ENCODE results near the gene VWA5B2. TPM values are rescaled to one million over a fixed set of nuclear protein-coding genes. Genes with fewer than 3 reads are reported as not detected.

The VWA5B2 gene
- total RNA-seq, 1 donor from 2014 or later = 1.1 TPM

- peaks cover 83% of the 10 kb centered on the region for H3K27me3 Mint-ChIP-seq (ENCODE audit: low read depth)
- H3K36me3 Mint-ChIP-seq = no peaks in the 10 kb centered on the region
- H3K4me1 Mint-ChIP-seq = peaks cover 9% of the 10 kb centered on the region
- no peak for TF ChIP-seq CTCF (IDR thresholded peaks at IDR 0.05; ENCODE audit: unreplicated experiment)
- DNase-seq (ENCODE audit: low spot score in 2 of 2, unreplicated experiment in 2 of 2) = no peak
- H3K27ac Mint-ChIP-seq = no peak overlapping the region
- no peaks in the 10 kb centered on the region for H3K9me3 Mint-ChIP-seq
- peak overlapping the region; percentile 67 for H3K4me3 Mint-ChIP-seq
These were observed 2.3 kb downstream of the VWA5B2 start for GRCh38 chr3:184231671-184232070.

GRCh38 chr3:184233127-184233843 lies 3.9 kb downstream of the VWA5B2 start:
- peaks cover 76% of the 10 kb centered on the region for H3K27me3 Mint-ChIP-seq (ENCODE audit: low read depth)
- DNase-seq (ENCODE audit: low spot score in 2 of 2, unreplicated experiment in 2 of 2) = no peak
- H3K4me3 Mint-ChIP-seq = no peak overlapping the region
- no peak for TF ChIP-seq CTCF (IDR thresholded peaks at IDR 0.05; ENCODE audit: unreplicated experiment)
- no peaks in the 10 kb centered on the region for H3K36me3 Mint-ChIP-seq
- peaks cover 9% of the 10 kb centered on the region for H3K4me1 Mint-ChIP-seq
- no peaks in the 10 kb centered on the region for H3K9me3 Mint-ChIP-seq
- H3K27ac Mint-ChIP-seq = no peak overlapping the region

- Mint-ChIP-seq H3K27me3 (ENCODE audit: low read depth) (peaks cover 67% of the 10 kb centered on the region), H3K4me3 (no peak overlapping the region), H3K27ac (no peak overlapping the region), H3K9me3 (no peaks in the 10 kb centered on the region), H3K36me3 (no peaks in the 10 kb centered on the region), H3K4me1 (peaks cover 7% of the 10 kb centered on the region)
- DNase-seq (ENCODE audit: low spot score in 2 of 2, unreplicated experiment in 2 of 2) = no peak
- no peak for TF ChIP-seq CTCF (IDR thresholded peaks at IDR 0.05; ENCODE audit: unreplicated experiment)
These were observed 4.8 kb downstream of the VWA5B2 start for GRCh38 chr3:184234224-184234623.

GRCh38 chr3:184234671-184235380 lies 5.4 kb downstream of the VWA5B2 start:
- peaks cover 64% of the 10 kb centered on the region for H3K27me3 Mint-ChIP-seq (ENCODE audit: low read depth)
- no peak overlapping the region for H3K27ac Mint-ChIP-seq
- no peak for TF ChIP-seq CTCF (IDR thresholded peaks at IDR 0.05; ENCODE audit: unreplicated experiment)
- no peaks in the 10 kb centered on the region for H3K9me3 Mint-ChIP-seq
- DNase-seq (ENCODE audit: low spot score in 2 of 2, unreplicated experiment in 2 of 2) = no peak
- no peaks in the 10 kb centered on the region for H3K36me3 Mint-ChIP-seq
- no peak overlapping the region for H3K4me3 Mint-ChIP-seq
- H3K4me1 Mint-ChIP-seq = peaks cover 7% of the 10 kb centered on the region

- H3K4me3 Mint-ChIP-seq = no peak overlapping the region
- no peak for TF ChIP-seq CTCF (IDR thresholded peaks at IDR 0.05; ENCODE audit: unreplicated experiment)
- no peak for DNase-seq (ENCODE audit: low spot score in 2 of 2, unreplicated experiment in 2 of 2)
- H3K27me3 Mint-ChIP-seq (ENCODE audit: low read depth) = peaks cover 64% of the 10 kb centered on the region
- H3K36me3 Mint-ChIP-seq = no peaks in the 10 kb centered on the region
- no peaks in the 10 kb centered on the region for H3K9me3 Mint-ChIP-seq
- H3K27ac Mint-ChIP-seq = no peak overlapping the region
- peaks cover 7% of the 10 kb centered on the region for H3K4me1 Mint-ChIP-seq
These were observed 6.1 kb downstream of the VWA5B2 start for GRCh38 chr3:184235381-184236032.
